Hematopoietic multipotent progenitor cell treated with erythropoietin and hydrocortisone succinate and interleukin-3 and kit ligand, for 17 days (in vitro differentiated cells): ENCODE results near the gene ERAP2.

Source experiments
- DNase-seq: peaks from one replicate; pipeline ENCODE4 v3.0.0-alpha.2; 2015; ENCODE audit warnings: low spot score

The ERAP2 gene

GRCh38 chr5:96966801-96967200, 90.5 kb downstream of the ERAP2 start:
- DNase-seq = no peak

- DNase-seq = no peak
Measured at GRCh38 chr5:96967400-96967799, 91.1 kb downstream of the ERAP2 start.

GRCh38 chr5:96968074-96968473, 91.8 kb downstream of the ERAP2 start:
- DNase-seq = no peak

- DNase-seq = no peak
Measured at GRCh38 chr5:96968614-96969013, 92.3 kb downstream of the ERAP2 start.
